Jurkat, Clone E6-1 (cell line): ENCODE results near the gene RHOA.
"Not testable (repeated sequence)": the region's sequence is repeated elsewhere in the genome, so short reads cannot be mapped to it uniquely, and the experiment has no call there.

Source experiments
- DNase-seq: peaks from one replicate; pipeline ENCODE4 v3.0.0-alpha.2; 2011; ENCODE audit warnings: low read depth, low spot score
- H3K4me3 ChIP-seq: 2 replicates; pipeline ENCODE4 v1.5.1; 2011; ENCODE audit warnings: mild to moderate bottlenecking, low read length, control low read depth, moderate library complexity

RHOA gene

GRCh38 chr3:49413338-49413734 lies 1.6 kb upstream of the RHOA start:
- H3K4me3 ChIP-seq, result peak overlapping the region; percentile 96
- no peak for DNase-seq

GRCh38 chr3:49412632-49413337 lies 1.0 kb upstream of the RHOA start:
- no peak for DNase-seq
- H3K4me3 ChIP-seq, result peak overlapping the region; percentile 96

- peak overlapping the region; percentile 96 for H3K4me3 ChIP-seq
- no peak for DNase-seq
Measured at GRCh38 chr3:49411535-49411967, 225 bp downstream of the RHOA start.

- peak overlapping the region; percentile 96 for H3K4me3 ChIP-seq
- DNase-seq, result no peak
Measured at GRCh38 chr3:49410846-49411534, 786 bp downstream of the RHOA start.

GRCh38 chr3:49410066-49410845 lies 1.5 kb downstream of the RHOA start:
- peak overlapping the region; percentile 96 for H3K4me3 ChIP-seq
- no peak for DNase-seq

- H3K4me3 ChIP-seq, result no peak overlapping the region
- DNase-seq, result no peak
Measured at GRCh38 chr3:49406571-49407565, 4.9 kb downstream of the RHOA start.

- DNase-seq, H3K4me3 ChIP-seq: not testable (repeated sequence)
Measured at GRCh38 chr3:49405570-49405969, 6.2 kb downstream of the RHOA start.

- no peak overlapping the region for H3K4me3 ChIP-seq
- DNase-seq, result no peak
Measured at GRCh38 chr3:49403891-49404290, 7.9 kb downstream of the RHOA start.

- DNase-seq, result no peak
- H3K4me3 ChIP-seq, result no peak overlapping the region
Measured at GRCh38 chr3:49401766-49402165, 10.0 kb downstream of the RHOA start.

GRCh38 chr3:49399461-49399860 lies 12.3 kb downstream of the RHOA start:
- no peak overlapping the region for H3K4me3 ChIP-seq
- no peak for DNase-seq

GRCh38 chr3:49397470-49397869 lies 14.3 kb downstream of the RHOA start:
- DNase-seq, result no peak
- H3K4me3 ChIP-seq, result no peak overlapping the region

- not testable (repeated sequence) for H3K4me3 ChIP-seq
Measured at GRCh38 chr3:49391310-49391709, 20.5 kb downstream of the RHOA start.

GRCh38 chr3:49389297-49389696 lies 22.5 kb downstream of the RHOA start:
- H3K4me3 ChIP-seq, result no peak overlapping the region
- no peak for DNase-seq

More at GRCh38 chr3:49391310-49391709, 20.5 kb downstream of the RHOA start:
- not testable (repeated sequence) for DNase-seq

GRCh38 chr3:49388289-49388820 lies 23.4 kb downstream of the RHOA start:
- no peak overlapping the region for H3K4me3 ChIP-seq
- DNase-seq, result no peak

GRCh38 chr3:49387721-49388120 lies 24.1 kb downstream of the RHOA start:
- no peak for DNase-seq
- no peak overlapping the region for H3K4me3 ChIP-seq

- no peak for DNase-seq
- H3K4me3 ChIP-seq, result no peak overlapping the region
Measured at GRCh38 chr3:49386056-49386756, 25.6 kb downstream of the RHOA start.

GRCh38 chr3:49385617-49386016 lies 26.2 kb downstream of the RHOA start:
- H3K4me3 ChIP-seq, result no peak overlapping the region
- no peak for DNase-seq

- H3K4me3 ChIP-seq, result no peak overlapping the region
- DNase-seq, result no peak
Measured at GRCh38 chr3:49383387-49383786, 28.4 kb downstream of the RHOA start.
